Activated T-helper 1 cell treated with anti-CD3 and anti-CD28 coated beads, Interleukin-12 subunit alpha, Interleukin-12 subunit beta, Interleukin-2, Interleukin-4 antibody, amounts not matched to agents 30 ng/mL and 10 ng/mL and 1 ng/mL, durations not matched to agents 14 hours and 24 hours and 36 hours (primary cell): ENCODE measurements around the gene RFPL3. TPM values are rescaled to one million over a fixed set of nuclear protein-coding genes. Genes with fewer than 3 reads are reported as not detected.

Experiments
- DNase-seq: peaks from one replicate; pipeline ENCODE4 v3.0.0; 2021; ENCODE audit warnings: low spot score
- H3K27ac Mint-ChIP-seq: one replicate; pipeline ENCODE4 v1.8.0; 2021; ENCODE audit warnings: mild to moderate bottlenecking, mixed read lengths
- H3K27me3 Mint-ChIP-seq: one replicate; pipeline ENCODE4 v1.8.0; 2022; ENCODE audit warnings: mild to moderate bottlenecking, moderate library complexity, mixed read lengths; ENCODE audit not compliant: insufficient read depth
- H3K36me3 Mint-ChIP-seq: one replicate; pipeline ENCODE4 v1.8.0; 2021; ENCODE audit warnings: low read depth, mixed read lengths
- H3K4me1 Mint-ChIP-seq: one replicate; pipeline ENCODE4 v1.8.0; 2021; ENCODE audit warnings: low read depth, mixed read lengths
- H3K4me3 Mint-ChIP-seq: one replicate; pipeline ENCODE4 v1.8.0; 2021; ENCODE audit warnings: mild to moderate bottlenecking, moderate library complexity, mixed read lengths
- H3K9me3 Mint-ChIP-seq: one replicate; pipeline ENCODE4 v1.8.0; 2021; ENCODE audit warnings: mixed read lengths
- intact Hi-C: fragments of 100-400 bp; cut with micrococcal nuclease; formaldehyde crosslinking; loops from one replicate; pipeline ENCODE4 v1.15.1; 2024
- total RNA-seq: library from RNA; stranded (reverse); gene quantifications from 2 replicates; pipeline ENCODE4 v1.2.3, GENCODE V29; 2022

The RFPL3 gene
- total RNA-seq, 1 donor from 2014 or later: not detected

DNA sequence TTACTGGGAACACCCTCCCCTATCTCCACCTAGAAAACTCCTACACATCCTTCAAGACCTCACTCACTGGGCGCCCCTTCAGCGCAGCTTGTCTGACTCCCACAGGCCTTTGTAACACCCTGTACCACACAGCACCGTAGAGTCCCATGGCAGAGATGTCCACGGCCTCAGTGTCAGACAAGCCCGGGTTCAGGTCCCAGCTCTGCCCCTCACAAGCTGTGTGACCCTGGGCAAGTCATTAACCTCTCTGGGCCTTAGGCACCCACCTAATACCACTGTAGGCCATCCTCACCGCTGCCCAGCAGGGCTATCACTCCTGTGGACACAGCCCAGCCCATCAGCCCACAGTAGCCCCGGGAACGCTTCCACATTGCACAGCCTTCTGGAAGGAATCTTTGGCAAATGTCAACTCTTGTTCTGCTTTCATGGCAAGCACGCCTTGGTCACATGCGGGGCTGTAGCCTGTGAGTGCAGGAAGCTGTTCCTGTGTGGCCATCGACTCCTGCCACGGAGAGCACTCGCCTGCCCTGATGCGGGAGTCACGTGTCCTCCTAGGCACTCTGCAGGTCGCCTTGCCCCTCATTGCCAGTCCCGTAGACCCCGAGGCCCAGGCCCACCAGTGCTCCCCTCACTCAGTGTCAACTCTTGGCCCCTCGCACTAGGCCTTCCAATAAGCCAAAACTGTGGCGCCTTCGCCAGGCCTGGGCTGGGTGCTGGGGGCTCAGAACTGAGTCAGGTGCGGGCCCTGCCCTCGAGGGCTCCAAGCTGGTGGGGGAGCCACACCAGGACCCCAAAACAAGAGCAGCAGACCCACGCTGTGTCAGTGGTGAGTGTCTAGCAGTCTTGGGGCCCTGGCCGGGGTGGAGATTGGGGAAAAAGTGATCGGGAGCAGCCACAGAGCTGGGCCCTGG, 32.9 kb upstream of the RFPL3 start:
- Mint-ChIP-seq H3K27ac (no peak overlapping the region), H3K9me3 (no peaks in the 10 kb centered on the region)

DNA sequence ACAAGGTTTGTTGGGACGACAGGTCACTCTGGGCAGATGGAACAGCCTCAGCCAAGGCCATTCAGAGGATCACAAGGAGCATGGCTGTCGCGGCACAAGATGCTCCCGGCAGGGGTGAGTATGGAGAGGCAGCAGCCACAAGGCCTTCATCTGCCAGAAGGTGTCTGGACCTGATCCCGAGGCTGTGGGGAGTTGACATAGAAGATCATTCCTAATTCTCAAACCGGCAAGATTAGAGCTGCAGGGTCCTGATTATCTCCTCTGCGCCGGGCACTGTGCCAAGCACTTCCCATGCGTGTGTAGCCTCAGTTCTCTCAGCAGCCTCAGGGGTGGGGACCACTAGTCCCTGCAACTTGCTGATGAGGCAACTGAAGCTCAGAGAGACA, 32.3 kb upstream of the RFPL3 start:
- H3K4me3 Mint-ChIP-seq: no peak overlapping the region
- H3K27ac Mint-ChIP-seq: no peak overlapping the region

More for the DNA sequence above, 32.9 kb upstream of the RFPL3 start:
- no peak overlapping the region for H3K4me3 Mint-ChIP-seq
- no peaks in the 10 kb centered on the region for H3K4me1 Mint-ChIP-seq
- intact Hi-C loops: no loop called here
- no peak for DNase-seq
- no peaks in the 10 kb centered on the region for H3K27me3 Mint-ChIP-seq
- H3K36me3 Mint-ChIP-seq: no peaks in the 10 kb centered on the region

DNA sequence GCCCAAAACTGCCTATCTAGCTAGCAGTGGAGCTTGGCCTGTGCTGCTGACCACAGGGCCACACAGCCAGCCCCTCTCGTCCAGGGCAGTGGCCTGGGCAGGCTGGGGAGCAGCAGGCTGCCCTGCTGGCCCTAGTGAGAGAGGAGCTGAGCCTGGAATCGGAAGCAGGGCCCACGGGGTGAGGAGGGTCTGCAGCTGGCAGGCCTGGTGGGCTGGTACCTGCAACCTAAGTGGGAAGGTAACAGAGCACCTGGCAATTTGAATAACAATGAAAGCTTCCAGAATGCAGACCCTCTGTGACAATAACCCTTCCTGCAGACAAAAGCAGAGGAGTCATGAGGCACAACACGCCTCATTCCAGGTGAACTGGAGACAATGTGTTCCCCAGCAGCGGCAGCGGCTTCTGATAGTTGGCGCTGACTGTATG, 31.8 kb upstream of the RFPL3 start:
- H3K4me3 Mint-ChIP-seq: no peak overlapping the region
- no peaks in the 10 kb centered on the region for H3K27me3 Mint-ChIP-seq
- H3K36me3 Mint-ChIP-seq: no peaks in the 10 kb centered on the region
- no peaks in the 10 kb centered on the region for H3K4me1 Mint-ChIP-seq
- H3K27ac Mint-ChIP-seq: no peak overlapping the region
- no peak for DNase-seq
- no peaks in the 10 kb centered on the region for H3K9me3 Mint-ChIP-seq
- intact Hi-C loops: no loop called here

More for the DNA sequence above, 32.3 kb upstream of the RFPL3 start:
- H3K36me3 Mint-ChIP-seq: no peaks in the 10 kb centered on the region
- no peaks in the 10 kb centered on the region for H3K4me1 Mint-ChIP-seq
- no peaks in the 10 kb centered on the region for H3K9me3 Mint-ChIP-seq
- no peak for DNase-seq
- intact Hi-C loops: no loop called here
- no peaks in the 10 kb centered on the region for H3K27me3 Mint-ChIP-seq

DNA sequence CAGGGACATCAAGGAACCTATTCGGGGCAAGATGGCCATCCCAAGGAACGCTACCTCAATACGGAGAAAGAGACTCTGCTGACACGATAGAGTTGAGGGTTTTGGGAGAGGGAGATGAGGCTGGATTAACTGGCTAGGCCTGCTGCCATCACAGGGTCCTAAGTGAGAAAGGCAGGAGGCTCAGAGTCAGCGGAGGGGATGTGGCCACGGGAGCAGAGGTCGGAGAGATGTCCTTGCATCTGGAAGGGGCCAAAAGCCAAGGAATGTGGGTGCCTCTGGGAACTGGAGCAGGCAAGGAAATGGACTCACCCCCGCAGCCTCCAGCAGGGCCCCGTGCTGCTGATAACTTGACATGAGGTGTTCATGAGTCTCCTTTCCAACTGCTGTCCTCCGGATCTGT, 31.0 kb upstream of the RFPL3 start:
- H3K36me3 Mint-ChIP-seq: no peaks in the 10 kb centered on the region
- H3K27ac Mint-ChIP-seq: no peak overlapping the region
- H3K27me3 Mint-ChIP-seq: no peaks in the 10 kb centered on the region
- DNase-seq: no peak
- H3K4me1 Mint-ChIP-seq: no peaks in the 10 kb centered on the region
- intact Hi-C loops: no loop called here
- no peak overlapping the region for H3K4me3 Mint-ChIP-seq
- no peaks in the 10 kb centered on the region for H3K9me3 Mint-ChIP-seq

DNA sequence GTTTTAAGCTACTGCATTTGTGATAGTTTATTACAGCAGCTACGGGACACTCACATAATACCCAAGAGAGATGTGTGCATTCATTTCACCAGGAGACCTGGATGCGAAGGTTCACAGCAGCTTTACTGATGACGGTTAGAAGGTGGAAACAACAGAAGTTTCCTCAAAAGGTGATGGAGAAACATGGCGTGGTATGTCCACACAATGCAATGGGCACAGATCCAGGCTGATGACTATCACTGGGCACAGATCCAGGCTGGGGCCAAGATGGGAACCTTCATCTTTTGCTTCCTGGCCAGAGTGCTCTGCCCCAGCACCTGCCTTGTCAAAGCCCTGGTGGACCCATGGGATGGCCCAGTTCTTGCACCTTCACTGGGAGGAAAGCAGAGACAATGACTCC, 30.6 kb upstream of the RFPL3 start:
- no peak overlapping the region for H3K27ac Mint-ChIP-seq
- H3K4me1 Mint-ChIP-seq: no peaks in the 10 kb centered on the region
- H3K4me3 Mint-ChIP-seq: no peak overlapping the region
- DNase-seq: no peak
- no peaks in the 10 kb centered on the region for H3K9me3 Mint-ChIP-seq
- no peaks in the 10 kb centered on the region for H3K27me3 Mint-ChIP-seq
- intact Hi-C loops: no loop called here
- H3K36me3 Mint-ChIP-seq: no peaks in the 10 kb centered on the region

DNA sequence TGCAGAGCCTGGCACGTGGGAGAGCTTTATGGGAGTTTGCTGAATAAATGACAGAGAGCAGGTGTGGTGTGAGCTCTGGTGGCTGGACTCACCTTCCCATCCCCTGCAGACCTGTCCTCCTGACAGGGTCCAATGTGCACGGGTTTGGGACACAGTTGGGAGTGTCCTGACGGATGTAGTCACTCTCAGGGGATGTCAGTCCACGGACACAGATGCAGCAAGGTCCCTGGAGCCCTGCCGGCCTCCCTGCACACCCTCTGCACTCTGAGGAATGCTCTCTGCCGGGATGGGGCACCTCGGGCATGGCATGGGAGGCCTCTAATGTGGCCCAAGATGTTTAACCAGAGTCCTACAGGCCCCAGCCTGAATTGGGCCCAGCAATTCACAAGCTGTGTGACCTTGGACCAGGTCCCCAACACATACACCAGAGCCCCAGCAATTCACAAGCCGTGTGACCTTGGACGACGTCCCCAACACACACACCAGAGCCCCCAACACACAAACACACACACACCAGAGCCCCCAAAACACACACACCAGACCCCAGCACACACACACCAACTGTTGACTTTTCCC, 30.0 kb upstream of the RFPL3 start:
- H3K36me3 Mint-ChIP-seq: no peaks in the 10 kb centered on the region
- DNase-seq: no peak

DNA sequence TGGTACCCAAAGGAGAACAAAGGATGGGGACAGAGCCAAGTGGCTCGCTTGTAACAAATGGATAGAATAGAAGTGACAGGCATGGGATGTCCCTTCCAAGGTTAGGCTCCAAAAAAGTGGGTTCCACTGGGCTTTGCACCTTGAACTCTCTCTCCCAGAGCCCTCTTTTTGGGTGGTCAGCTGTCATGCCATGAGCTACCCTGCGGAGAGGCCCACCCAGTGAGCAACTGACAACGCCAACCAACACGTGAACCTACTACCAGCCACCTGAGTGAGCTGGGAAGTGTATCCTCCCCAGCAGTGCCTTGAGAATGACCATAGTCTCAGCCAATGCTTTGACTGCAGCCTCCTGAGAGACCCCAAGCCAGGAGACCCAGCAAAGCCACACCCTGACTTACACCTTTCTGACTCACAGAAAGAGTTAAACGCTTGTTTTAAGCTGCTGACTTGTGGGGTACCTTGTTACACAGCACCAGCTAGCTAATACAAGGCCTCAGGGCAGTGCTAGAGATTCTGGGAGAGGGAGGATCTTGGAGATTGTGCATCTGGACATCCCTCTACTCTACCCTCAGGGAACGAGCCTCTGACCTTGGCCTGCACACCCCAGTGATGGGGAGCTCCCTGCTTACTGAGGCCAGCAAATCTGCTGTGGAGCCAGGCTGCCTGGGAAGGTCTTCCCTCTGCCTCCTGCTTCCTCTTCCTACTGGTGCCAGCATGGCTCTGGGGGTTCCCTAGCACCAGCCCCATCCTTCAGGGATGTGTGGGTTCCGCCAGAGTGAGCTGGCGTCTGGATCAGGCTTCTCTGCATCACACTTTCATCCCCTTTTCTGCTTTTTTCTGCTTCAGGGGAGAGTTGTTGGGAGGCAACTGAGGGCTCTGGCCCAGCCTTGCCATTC, 29.1 kb upstream of the RFPL3 start:
- H3K27ac Mint-ChIP-seq: no peak overlapping the region

More for the DNA sequence above, 30.0 kb upstream of the RFPL3 start:
- Mint-ChIP-seq H3K27ac (no peak overlapping the region), H3K27me3 (no peaks in the 10 kb centered on the region), H3K9me3 (no peaks in the 10 kb centered on the region), H3K4me3 (no peak overlapping the region), H3K4me1 (no peaks in the 10 kb centered on the region)
- intact Hi-C loops: no loop called here

DNA sequence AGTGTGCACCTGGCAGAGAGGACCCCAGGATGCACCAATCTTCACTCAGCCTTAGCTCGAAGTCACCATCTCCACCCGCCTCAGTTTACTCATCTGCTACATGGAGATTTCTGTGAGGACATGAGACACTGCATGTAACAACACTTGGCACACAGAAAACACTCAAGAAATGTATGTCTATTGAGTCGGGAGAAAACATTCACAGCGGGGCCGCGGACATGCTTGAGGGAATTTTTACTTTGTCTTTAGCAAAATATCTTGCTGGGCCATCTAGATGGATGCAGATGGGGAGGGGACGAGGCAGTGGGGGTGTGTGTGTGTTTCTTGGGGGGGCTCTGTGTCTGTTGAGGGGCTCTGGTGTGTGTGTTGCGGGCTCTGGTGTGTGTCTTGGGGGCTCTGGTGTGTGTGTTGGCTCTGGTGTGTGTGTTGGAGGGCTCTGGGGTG, 28.4 kb upstream of the RFPL3 start:
- no peaks in the 10 kb centered on the region for H3K9me3 Mint-ChIP-seq
- no peak overlapping the region for H3K4me3 Mint-ChIP-seq
- no peaks in the 10 kb centered on the region for H3K4me1 Mint-ChIP-seq
- H3K36me3 Mint-ChIP-seq: no peaks in the 10 kb centered on the region
- H3K27ac Mint-ChIP-seq: no peak overlapping the region
- intact Hi-C loops: no loop called here
- no peak for DNase-seq
- no peaks in the 10 kb centered on the region for H3K27me3 Mint-ChIP-seq

More for the DNA sequence above, 29.1 kb upstream of the RFPL3 start:
- Mint-ChIP-seq H3K36me3 (no peaks in the 10 kb centered on the region), H3K4me1 (no peaks in the 10 kb centered on the region), H3K27me3 (no peaks in the 10 kb centered on the region), H3K9me3 (no peaks in the 10 kb centered on the region), H3K4me3 (no peak overlapping the region)
- no peak for DNase-seq
- intact Hi-C loops: no loop called here

DNA sequence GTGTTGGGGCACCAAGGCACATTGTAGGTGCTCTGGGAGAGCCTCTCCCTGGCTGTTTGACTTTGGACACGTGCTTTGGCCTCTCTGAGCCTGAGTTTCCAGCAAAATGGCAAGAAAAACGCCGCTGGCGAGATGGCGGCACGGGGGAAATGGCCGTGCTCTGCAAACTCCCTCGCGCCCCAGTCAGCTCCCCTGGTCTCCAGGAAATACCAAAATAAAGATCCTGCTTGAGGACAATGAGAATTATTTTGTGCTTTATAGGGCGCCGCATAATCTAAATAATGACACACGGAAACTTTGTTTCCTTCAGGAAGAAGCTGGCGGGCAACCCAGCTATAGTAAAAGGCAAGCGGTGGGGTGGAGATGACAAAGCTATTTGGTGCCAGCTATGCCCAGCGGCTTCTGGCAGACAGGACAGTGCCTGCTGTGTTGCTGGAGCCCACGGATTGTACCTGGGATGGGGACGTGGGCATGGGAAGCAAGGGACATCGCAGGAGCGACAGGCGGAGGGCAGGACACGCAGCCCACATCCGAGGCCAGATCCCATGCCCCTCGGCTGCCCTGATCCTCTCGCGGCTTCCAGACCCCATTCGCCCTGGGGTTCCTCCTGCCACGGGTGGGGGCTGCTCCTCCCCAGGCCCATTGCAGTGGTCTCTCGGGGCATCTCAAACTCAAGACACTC, 26.3 kb upstream of the RFPL3 start:
- Mint-ChIP-seq H3K9me3 (no peaks in the 10 kb centered on the region), H3K27me3 (no peaks in the 10 kb centered on the region), H3K27ac (no peak overlapping the region), H3K4me1 (no peaks in the 10 kb centered on the region), H3K36me3 (no peaks in the 10 kb centered on the region), H3K4me3 (no peak overlapping the region)
- intact Hi-C loops: no loop called here
- no peak for DNase-seq

DNA sequence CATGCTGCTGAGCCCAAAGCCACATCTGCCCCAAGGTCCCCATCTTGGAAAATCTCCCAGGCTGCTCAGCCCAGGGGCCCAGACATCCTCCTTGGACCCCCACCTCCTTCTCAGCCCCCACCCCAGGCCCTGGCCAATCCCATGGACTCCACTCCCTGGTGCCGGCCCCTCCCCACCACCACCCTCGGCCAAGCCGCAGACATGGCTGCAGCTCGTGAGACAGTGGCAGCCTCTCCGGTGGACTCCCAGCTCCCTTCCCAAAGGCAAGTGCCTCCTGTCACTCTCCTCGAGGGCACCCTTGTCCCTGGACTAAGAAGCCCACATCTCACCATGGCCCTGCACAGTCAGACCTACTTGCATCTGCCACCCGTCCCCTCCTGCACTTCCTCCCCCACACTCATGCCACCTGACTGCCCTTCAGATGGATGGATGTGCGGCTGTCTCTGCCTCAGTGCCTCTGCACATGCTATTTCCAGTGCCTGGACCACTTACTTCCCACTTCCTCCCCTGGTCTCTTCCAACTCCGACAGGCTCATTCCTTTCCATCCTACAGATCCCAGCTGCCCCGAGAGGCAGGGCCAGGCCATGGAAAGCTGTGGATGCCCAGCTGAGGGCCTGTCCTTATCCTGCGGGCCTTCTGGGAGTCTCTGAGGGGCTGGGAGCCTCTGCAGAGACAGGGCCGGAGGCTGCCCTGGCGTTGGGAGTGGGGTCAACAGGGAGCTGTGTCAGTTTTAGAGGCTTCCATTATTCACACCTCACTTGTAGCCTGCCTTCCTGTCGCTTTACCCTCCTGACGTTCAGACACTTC, 25.5 kb upstream of the RFPL3 start:
- no peak for DNase-seq
- intact Hi-C loops: no loop called here
- H3K27ac Mint-ChIP-seq: no peak overlapping the region

DNA sequence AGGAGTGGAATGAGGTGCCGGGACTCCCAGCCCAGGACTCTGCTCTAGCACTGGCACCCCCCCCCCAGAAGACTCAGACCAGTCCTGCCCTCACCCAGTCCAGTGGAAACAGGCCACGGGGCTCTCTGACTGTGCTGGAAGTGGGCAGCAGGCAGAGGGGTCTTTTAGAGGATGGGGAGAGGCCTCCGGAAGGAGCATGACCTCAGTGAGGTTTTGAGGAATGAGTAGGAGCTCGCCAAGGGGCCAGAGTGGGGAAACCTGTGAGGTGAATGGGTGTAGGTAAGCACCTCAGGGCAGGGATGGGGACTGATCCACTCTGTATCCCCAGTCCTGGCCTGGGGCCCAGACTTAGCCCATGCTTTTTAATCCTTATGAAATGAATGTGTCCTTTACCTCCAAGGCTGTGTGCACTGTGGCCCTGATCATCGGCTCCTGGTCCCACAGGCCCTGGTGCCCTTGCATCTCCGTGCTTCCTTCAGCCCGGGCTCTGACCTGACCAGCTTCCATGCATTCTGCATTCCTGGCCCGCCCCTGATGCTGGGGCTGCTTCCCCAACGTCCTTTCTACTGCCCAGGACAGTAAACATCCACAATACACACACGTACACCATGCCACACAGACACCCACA, 24.4 kb upstream of the RFPL3 start:
- Mint-ChIP-seq H3K36me3 (no peaks in the 10 kb centered on the region), H3K27me3 (no peaks in the 10 kb centered on the region), H3K27ac (no peak overlapping the region), H3K4me1 (no peaks in the 10 kb centered on the region), H3K4me3 (no peak overlapping the region), H3K9me3 (no peaks in the 10 kb centered on the region)
- intact Hi-C loops: no loop called here
- DNase-seq: no peak

More for the DNA sequence above, 25.5 kb upstream of the RFPL3 start:
- Mint-ChIP-seq H3K4me3 (no peak overlapping the region), H3K27me3 (no peaks in the 10 kb centered on the region), H3K36me3 (no peaks in the 10 kb centered on the region), H3K9me3 (no peaks in the 10 kb centered on the region), H3K4me1 (no peaks in the 10 kb centered on the region)
